GM12874 (cell line): ENCODE measurements around the gene PLVAP.

ENCODE experiments used
- CTCF ChIP-seq: IDR thresholded peaks from 2 replicates; pipeline ENCODE4 v1.5.1; 2011; ENCODE audit warnings: low read depth, mild to moderate bottlenecking, control low read depth, low read length, moderate library complexity; ENCODE audit not compliant: insufficient read depth

Gene PLVAP

GRCh38 chr19:17334414-17335409 lies 42.4 kb downstream of the PLVAP start, which contains the start of gene ANO8:
Gene ANO8 (minus strand): TSS chr19:17334855. CDS start chr19:17334670, 185 bp downstream.
- TF ChIP-seq CTCF: no peak

GRCh38 chr19:17333611-17334413 lies 43.3 kb downstream of the PLVAP start:
- no peak for TF ChIP-seq CTCF

- TF ChIP-seq CTCF: no peak
Measured at GRCh38 chr19:17332677-17333581, 44.2 kb downstream of the PLVAP start.

GRCh38 chr19:17332360-17332676 lies 44.8 kb downstream of the PLVAP start:
- TF ChIP-seq CTCF: no peak

GRCh38 chr19:17331045-17331558 lies 46.0 kb downstream of the PLVAP start:
- no peak for TF ChIP-seq CTCF

- TF ChIP-seq CTCF: no peak
Measured at GRCh38 chr19:17330262-17331044, 46.7 kb downstream of the PLVAP start.
